Astrocyte of the spinal cord (primary cell): ENCODE data around the gene LTC4S.

Experiments
- DNase-seq: peaks from one replicate; pipeline ENCODE4 v3.0.0; 2011; ENCODE audit warnings: low read depth, low spot score
- H3K4me3 ChIP-seq: 2 replicates; pipeline ENCODE4 v1.5.1; 2011; ENCODE audit warnings: low read depth, mild to moderate bottlenecking, low read length, moderate library complexity
- in situ Hi-C: cut with HindIII; loops from 2 replicates; pipeline ENCODE4 v1.10.0; 2017; ENCODE audit warnings: low sequenced_read_pairs
- TF ChIP-seq, protein P1 (sequence below): IDR thresholded peaks from 2 replicates; pipeline ENCODE4 v1.5.1; 2012; ENCODE audit warnings: low read depth, mild to moderate bottlenecking, low read length, inconsistent platforms

LTC4S gene

DNA sequence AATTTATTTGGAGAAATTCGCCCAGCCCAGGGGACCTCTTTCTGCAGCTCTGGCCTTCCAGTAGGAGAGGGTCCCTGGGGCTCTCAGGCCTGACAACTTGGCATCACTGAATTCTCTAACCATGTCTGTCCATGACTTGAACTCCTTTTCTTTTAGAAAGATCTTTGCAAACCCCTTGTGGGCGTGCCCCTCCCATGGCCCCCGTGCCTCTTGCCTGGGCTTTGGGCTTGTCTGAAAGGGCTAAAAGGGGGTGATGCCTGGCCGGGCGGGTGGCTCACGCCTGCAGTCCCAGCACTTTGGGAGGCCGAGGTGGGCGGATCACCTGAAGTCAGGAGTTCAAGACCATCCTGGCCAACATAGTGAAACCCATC lies 23.7 kb downstream of the LTC4S start:
- in situ Hi-C loops = no loop called here
- H3K4me3 ChIP-seq = peak overlapping the region; percentile 31
- TF ChIP-seq, protein P1, sequence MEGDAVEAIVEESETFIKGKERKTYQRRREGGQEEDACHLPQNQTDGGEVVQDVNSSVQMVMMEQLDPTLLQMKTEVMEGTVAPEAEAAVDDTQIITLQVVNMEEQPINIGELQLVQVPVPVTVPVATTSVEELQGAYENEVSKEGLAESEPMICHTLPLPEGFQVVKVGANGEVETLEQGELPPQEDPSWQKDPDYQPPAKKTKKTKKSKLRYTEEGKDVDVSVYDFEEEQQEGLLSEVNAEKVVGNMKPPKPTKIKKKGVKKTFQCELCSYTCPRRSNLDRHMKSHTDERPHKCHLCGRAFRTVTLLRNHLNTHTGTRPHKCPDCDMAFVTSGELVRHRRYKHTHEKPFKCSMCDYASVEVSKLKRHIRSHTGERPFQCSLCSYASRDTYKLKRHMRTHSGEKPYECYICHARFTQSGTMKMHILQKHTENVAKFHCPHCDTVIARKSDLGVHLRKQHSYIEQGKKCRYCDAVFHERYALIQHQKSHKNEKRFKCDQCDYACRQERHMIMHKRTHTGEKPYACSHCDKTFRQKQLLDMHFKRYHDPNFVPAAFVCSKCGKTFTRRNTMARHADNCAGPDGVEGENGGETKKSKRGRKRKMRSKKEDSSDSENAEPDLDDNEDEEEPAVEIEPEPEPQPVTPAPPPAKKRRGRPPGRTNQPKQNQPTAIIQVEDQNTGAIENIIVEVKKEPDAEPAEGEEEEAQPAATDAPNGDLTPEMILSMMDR = no peak
- no peak for DNase-seq

DNA sequence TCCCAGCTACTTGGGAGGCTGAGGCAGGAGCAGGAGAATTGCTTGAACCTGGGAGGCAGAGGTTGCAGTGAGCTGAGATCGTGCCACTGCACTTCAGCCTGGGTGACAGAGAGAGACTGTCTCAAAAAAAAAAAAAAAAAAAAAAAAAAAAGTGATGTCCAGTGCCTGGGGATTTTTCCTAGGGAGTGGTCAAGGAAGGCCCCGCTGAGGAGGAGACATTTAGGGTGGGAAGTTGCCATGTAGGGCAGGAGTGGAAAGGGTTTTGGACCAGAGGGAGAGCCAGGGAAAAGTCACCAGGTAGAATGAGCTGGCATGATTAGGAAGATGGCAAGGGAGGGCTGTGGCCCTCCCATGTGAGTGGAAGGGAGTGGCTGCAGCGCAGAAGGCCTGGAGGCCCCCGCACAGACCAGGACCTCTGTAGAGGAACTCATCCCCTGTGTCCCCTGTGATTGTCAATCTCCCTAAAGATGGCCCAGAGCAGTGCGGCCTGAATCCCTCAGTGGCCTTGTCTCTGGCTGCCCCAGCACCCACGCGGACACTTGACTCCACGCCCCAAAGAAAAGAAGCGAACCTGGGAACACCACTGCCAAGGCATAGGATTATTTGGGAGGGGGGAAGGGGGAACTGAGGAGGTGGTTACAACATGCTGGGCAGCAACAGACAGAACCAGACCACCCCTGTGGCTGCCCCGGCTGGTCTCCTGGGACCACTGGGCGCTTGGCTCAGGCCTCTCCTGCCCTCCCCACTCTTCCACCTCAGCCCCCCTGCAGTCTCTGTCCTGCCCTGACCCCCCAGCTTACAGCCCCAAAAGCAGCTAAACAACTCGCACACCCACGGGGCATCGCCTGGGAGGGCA lies 24.3 kb downstream of the LTC4S start:
- TF ChIP-seq, protein P1 = no peak
- no peak for DNase-seq
- H3K4me3 ChIP-seq = no peak overlapping the region
- in situ Hi-C loops = no loop called here

DNA sequence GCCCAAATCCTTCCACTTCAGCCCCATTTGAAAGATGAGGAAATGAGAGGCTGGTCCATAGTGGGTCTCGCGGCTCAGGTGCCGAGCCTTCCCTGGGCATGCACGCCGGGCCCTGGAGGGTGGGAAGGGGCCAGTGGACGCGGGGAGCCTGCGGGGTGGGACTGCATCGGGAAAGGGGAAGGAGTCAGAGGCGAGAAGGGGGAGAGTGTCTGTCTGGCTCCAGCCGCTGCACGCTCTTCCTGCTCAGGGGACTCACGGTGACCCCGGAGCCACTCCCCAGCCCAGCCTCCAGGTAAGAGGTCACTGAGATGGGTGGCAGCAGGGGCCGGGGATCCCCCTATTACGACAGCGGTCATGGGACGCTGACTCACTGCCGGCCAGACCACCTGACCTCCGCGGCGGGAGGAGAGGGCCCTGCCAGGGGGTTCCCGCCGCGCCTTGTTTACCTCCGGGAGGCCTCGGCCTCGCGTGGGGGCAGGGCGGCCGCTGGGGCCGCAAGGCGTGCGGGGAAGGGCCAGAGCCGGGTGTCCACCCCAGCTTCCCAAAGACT lies 25.0 kb downstream of the LTC4S start:
- H3K4me3 ChIP-seq = no peak overlapping the region
- DNase-seq = peak; percentile 93
- in situ Hi-C loops = no loop called here
- TF ChIP-seq, protein P1 = no peak

DNA sequence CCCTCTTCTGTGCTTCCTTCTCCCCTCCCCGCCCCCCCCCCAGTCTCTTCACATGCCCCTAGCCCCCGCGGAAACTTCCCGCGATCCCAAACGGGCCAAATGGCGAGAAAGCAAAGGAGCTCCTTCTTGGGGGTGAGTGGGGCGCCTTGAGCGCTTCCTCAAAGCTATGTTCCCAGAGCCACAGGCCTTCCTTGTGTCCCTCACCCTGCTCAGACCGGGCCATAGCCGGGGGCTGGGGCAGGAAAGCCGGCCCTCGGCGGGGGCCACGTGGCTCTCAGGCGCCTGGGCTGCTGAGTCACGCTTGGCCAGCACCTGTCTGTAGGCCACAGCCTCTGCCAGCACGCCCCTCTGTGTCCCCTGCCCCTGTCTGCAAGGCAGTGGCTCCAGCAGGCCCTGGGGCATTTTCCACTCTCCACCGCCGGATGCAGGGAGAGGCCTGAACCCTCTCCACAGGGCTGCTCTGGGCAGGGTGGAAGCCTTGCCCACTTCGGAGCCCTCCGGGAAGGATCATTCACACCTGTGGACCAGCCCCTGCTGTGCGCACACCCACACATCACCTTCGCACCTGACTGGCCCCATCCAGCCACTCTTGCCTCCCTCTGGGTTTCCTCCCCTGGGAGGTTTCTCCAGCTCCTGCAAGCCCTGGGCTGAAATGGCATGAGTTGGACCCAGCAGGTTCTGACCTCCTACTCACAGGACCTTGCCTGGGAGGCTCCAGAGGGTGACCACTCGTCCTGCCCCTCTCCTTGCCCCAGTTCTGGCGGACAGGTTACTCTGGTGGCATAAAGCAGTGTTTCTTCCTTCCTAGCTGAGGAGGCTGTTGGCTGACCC lies 25.7 kb downstream of the LTC4S start:
- DNase-seq = peak; percentile 66
- H3K4me3 ChIP-seq = no peak overlapping the region
- TF ChIP-seq, protein P1 = no peak
- in situ Hi-C loops = no loop called here

DNA sequence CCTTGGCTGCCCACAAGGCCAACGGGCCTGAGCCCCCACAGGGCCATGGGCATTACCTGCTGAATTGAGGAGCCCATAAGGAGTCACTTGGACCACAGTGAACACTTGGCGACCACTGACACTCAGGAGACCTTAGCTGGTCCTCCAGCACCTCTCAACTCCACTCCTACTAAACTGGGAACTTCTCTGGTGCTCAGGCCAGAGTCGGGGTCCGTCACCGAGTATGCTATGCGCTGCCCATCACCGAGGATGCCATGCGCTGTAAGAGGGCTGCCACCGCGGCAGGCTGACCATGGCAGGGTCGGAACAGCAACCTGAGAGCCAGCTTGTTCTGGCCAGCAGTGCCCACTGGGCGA lies 26.3 kb downstream of the LTC4S start:
- no peak for DNase-seq
- TF ChIP-seq, protein P1 = no peak
- in situ Hi-C loops = no loop called here
- H3K4me3 ChIP-seq = no peak overlapping the region

DNA sequence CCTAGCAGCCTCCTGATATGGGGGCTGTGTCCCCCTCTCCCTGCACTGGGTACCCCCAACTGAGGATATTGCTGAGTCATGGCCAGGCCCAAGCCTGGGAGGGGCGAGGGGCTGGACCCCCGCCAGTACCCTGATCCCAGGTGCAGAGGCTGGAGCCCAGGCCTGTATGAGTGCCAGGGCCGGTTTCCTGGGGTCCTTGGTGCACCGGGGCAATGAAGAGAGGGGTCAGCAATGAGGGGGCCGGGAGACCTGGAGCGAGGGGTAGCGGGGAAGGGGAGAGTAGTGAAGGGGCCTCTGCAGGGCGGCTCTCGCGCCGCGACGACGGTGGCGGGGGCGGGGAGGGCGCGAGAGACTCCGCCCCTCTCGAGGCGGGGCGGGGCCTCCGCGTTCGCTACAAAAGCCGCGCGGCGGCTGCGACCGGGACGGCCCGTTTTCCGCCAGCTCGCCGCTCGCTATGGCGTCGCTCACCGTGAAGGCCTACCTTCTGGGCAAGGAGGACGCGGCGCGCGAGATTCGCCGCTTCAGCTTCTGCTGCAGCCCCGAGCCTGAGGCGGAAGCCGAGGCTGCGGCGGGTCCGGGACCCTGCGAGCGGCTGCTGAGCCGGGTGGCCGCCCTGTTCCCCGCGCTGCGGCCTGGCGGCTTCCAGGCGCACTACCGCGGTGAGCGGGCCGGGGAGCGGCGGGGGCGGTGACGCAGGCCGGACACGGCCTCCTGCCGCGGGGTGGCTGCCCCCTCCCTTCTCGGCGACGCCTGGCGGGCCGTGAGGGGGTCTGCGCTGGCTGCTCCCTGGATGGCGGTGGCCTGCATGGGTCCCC lies 26.9 kb downstream of the LTC4S start, which contains the start of gene SQSTM1:
TSS of gene SQSTM1 (plus strand) at position 423 of the 815 bp plus-strand sequence. CDS start at position 455, 32 bp downstream.
- TF ChIP-seq, protein P1 = peak; percentile 4

More for the DNA sequence above, 26.9 kb downstream of the LTC4S start, which contains the start of gene SQSTM1:
- DNase-seq = peak; percentile 82
- in situ Hi-C loops = no loop called here
- H3K4me3 ChIP-seq = peak within 1 kb of the TSS; percentile 80
